ENCODE results near the gene CTBP2.

DNA sequence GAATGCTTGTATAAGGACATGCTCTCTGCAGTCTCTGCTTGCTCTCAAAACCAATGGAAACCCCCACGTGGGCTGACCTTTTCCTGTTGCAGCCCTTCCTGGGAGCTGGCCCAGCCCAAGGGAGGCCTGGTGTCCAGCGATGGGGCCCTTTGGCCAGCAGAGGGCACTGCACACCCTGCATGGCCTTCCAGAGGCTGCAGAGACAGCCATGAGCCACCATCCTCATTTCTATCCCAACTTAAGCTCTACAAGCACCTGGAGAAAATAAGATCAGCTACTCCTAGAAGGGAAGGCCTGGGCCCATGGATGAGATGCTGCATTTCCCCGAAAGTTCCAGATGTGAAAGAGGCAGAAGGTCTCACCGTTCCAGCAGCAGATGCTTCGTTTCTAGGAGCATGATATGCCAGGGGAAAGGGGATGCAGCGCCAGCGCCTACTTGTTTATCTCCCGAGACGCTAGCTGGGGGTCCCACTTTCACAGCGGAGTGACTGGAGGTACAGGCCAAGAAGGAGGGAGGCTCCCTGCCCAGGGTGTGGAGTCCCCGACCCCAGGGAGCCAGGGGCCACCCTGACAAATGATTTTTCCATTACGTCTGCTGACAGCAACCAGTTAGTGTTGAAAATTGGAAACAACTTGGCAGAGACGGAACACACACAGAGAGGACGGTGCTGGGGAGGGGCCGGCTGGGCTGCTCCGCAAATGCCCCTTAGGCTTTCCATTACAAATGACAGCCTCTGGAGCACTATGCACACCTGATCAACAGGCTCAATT, 112.1 kb downstream of the CTBP2 start:
- TF ChIP-seq POLR2AphosphoS5 (IDR thresholded peaks at IDR 0.05), result peak; percentile 13 to 71 (median 63)
- peak; percentile 75 to 95 (median 92) for TF ChIP-seq CTCF (IDR thresholded peaks at IDR 0.05 in 8 of 11, conservative IDR thresholded peaks at IDR 0.05 in 3 of 11)
- TF ChIP-seq POLR2A (IDR thresholded peaks at IDR 0.05), result no peak

Data from spleen (tissue), 7 donors.